ENCODE measurements around the gene HMG20A.

Gene HMG20A

GRCh38 chr15:77517579-77517978 is 96.9 kb downstream of the HMG20A start:
- DNase-seq (ENCODE audit: low read depth): no peak

GRCh38 chr15:77518458-77518857 is 97.8 kb downstream of the HMG20A start:
- DNase-seq (ENCODE audit: low read depth): no peak

GRCh38 chr15:77519540-77519939 is 98.9 kb downstream of the HMG20A start:
- DNase-seq (ENCODE audit: low read depth): no peak

GRCh38 chr15:77521206-77521605 is 100.5 kb downstream of the HMG20A start:
- DNase-seq (ENCODE audit: low read depth): no peak

GRCh38 chr15:77525400-77525811 is 104.7 kb downstream of the HMG20A start:
- no peak for DNase-seq (ENCODE audit: low read depth)

- no peak for DNase-seq (ENCODE audit: low read depth)
Observed at GRCh38 chr15:77525907-77526594, 105.4 kb downstream of the HMG20A start.

GRCh38 chr15:77526595-77527163 is 106.0 kb downstream of the HMG20A start:
- DNase-seq (ENCODE audit: low read depth): no peak

GRCh38 chr15:77527164-77527778 is 106.6 kb downstream of the HMG20A start:
- DNase-seq (ENCODE audit: low read depth): no peak

GRCh38 chr15:77527831-77528231 is 107.1 kb downstream of the HMG20A start:
- no peak for DNase-seq (ENCODE audit: low read depth)

- no peak for DNase-seq (ENCODE audit: low read depth)
Observed at GRCh38 chr15:77528290-77528967, 107.7 kb downstream of the HMG20A start.

- no peak for DNase-seq (ENCODE audit: low read depth)
Observed at GRCh38 chr15:77528968-77529319, 108.3 kb downstream of the HMG20A start.

- no peak for DNase-seq (ENCODE audit: low read depth)
Observed at GRCh38 chr15:77529394-77530159, 108.9 kb downstream of the HMG20A start.

GRCh38 chr15:77530576-77530975 is 109.9 kb downstream of the HMG20A start:
- DNase-seq (ENCODE audit: low read depth): no peak

GRCh38 chr15:77531191-77532000 is 110.7 kb downstream of the HMG20A start:
- no peak for DNase-seq (ENCODE audit: low read depth)

GRCh38 chr15:77532067-77532710 is 111.5 kb downstream of the HMG20A start:
- no peak for DNase-seq (ENCODE audit: low read depth)

- no peak for DNase-seq (ENCODE audit: low read depth)
Observed at GRCh38 chr15:77532846-77533245, 112.2 kb downstream of the HMG20A start.

GRCh38 chr15:77533578-77534430 is 113.1 kb downstream of the HMG20A start:
- no peak for DNase-seq (ENCODE audit: low read depth)

Measured in CMK (cell line).